Activated effector memory CD4-positive, alpha-beta T cell treated with anti-CD3 and anti-CD28 coated beads, Interleukin-2, amount 50 U/mL, for 16 hours (primary cell): ENCODE results near the gene LARP6.
A peak's percentile ranks its signal among the peaks of the same experiment; 100 is the strongest.
"Not testable (repeated sequence)": the region's sequence is repeated elsewhere in the genome, so short reads cannot be mapped to it uniquely, and the experiment has no call there.

Experiments
- DNase-seq: peaks from one replicate; pipeline ENCODE4 v3.0.0-alpha.2; 2020

Gene LARP6

DNA sequence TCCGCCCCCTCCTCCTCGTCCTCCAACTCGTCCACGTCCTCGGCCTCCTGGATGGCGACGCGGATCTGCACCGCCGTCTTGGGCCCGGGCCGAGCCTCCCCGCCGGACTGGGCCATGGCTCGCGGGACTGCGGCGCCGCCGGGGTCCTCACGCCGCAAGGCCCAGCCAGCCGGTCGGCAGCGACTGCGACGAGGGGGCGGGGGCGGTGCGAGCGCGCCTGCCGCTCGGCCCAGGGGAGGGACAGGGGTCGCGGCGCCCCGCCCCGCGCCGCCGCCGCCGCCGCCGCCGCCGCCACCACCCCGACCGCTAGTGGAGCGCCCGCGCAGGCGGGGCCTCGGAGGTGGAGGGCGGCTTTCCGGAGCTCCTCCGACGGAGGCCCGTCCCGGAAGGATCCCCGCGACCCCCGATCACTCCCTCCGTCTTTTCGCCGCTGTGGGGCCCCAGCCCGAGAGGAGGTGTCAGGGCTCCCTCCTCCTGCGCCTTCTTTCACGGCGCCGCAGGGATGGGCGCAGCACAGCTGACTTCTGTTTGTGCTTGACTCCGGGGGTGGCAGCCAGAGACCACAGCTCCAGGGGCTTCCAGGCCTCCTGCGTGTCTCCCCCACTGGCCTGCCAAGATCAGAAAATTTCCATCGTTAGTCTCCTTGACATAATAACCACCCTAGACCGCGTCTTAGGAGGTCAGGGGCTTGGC, at the start of gene LARP6:
LARP6 (minus strand) TSS at position 185 of the 693 bp plus-strand sequence; CDS start at position 116, 69 bp downstream.
- DNase-seq = peak; percentile 65

DNA sequence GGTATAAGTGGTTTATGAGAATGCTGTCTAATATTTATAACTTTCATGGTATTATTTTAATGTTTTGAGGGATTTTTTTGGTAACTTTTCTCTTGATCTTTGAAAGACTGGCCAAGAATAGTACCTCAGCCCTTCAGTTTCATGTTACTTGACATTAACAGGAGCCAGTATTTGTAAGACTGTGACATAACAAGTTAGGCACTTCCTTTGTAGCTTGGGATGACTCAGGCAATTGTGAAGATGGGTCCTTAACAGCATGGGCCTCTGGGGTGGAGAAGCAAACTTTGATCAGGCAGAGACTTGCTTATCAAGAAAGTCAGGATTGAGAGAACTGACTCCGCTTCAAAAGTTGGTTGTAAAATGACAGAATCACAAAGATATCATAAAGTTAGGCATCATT, 48.1 kb upstream of the LARP6 start:
- DNase-seq = no peak

DNA sequence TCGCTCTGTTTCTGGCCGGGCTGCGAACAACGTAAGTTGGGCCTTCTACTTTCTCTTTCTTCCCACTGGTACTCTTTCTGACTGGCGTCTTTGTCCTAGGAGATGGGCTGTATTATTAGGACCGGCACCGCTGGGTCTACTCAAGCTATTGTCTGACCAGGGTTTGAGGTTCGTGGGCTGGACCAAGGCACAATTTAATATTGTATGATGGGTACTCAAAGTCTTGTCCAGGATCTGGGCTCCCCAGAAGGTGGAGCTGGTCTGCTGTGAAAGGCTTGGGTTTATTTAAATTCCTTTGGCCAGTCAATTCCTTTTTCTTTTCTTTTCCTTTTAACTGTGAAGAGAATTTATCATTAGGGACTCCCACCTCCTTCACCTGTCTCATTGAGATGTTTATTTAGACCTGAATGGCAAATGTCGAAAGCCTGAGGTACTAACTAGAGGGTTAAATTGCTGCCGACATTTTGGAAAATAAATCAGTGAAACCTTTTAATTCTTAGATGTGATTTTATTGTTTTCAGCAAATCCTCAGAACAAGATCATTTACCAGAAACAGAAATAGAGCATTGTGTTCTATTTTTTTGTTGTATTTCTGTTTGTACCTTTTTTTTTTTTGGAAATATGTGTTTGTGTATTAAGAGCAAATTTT, 39.1 kb upstream of the LARP6 start:
- no peak for DNase-seq

DNA sequence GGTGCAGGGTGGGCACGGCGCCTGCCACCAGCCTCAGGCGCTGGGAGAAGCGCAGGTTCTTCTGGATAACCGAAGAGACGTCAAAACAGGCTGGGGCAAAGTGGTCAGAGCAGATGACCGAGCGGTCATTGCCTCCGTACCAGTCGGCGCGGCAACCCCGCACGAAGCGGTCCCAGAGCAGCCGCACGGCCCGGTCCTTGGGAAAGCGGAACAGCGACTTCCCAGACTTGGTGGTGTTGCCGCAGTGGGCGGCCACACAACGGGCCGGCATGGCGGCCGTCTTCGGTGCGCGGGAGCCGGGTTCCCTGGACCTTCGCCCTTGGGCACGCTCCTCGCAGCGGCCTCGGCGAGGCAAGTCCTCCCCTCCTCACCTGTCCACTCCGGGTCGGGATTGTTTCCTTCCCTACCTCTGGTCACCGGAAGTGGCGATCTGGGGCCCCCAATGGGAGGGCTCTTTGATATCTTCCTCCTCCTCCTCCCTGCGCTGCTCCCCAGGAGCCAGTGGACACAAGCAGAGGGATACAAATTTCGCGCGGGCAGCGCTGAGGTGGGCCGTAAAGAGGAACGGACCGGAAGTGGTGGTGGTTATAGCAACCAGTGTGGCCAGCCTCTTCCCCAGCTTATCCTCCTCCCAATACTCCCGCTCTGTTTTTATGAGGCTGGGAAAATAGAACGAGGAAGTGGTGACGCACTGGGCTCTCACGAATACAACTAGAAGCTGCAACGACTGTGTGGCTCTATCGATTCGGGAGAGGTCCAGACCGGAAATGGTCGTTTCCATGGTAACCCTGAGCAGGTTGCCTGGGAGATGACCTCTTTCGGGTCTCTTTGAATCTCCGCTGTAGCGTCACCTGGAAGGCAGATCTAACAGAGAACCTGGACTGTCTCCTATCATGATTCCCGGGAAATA, 38.3 kb upstream of the LARP6 start, which contains the start of the genes LRRC49 and THAP10:
LRRC49 (plus strand) TSS at position 825 of the 910 bp plus-strand sequence; CDS start at position 894, 69 bp downstream.
THAP10 (minus strand) TSS at position 432 of the 910 bp plus-strand sequence; CDS start at position 271, 161 bp downstream.
- peak; percentile 71 for DNase-seq

DNA sequence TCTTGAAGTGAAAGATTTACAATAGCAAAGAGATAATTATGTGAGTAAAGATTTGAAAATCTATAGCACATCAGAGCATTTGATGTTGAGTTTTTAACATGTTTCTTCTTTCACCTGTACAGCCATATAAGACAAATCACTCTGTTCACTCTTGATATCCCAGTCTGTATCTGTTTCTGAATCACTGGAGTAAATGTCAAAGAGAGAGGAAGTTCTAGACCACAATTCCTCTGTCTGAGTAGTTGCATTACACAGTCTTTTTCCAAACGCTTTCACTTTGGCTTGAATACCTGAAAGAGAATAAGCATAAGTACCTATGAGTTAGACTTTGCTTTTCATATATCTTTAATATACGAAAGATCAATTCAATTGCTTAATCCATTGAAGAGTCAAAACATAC, 28.4 kb upstream of the LARP6 start:
- no peak for DNase-seq

DNA sequence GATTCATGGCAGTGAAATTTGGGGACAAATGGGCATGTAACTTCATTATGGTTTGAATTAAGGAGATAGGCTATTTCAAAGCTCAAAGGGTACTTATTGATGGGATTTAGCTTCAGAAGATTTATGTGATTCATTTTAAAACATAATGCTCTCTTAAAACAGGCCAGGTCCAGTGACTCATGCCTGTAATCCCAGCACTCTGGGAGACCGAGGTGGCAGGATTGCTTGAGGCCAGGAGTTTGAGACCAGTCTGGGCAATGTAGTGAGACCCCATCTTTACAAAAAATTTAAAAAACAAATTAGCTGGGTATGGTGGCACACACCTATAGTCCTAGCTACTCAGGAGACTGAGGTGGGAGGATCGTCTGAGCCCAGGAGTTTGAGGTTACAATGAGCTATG, 26.8 kb upstream of the LARP6 start:
- DNase-seq = no peak

DNA sequence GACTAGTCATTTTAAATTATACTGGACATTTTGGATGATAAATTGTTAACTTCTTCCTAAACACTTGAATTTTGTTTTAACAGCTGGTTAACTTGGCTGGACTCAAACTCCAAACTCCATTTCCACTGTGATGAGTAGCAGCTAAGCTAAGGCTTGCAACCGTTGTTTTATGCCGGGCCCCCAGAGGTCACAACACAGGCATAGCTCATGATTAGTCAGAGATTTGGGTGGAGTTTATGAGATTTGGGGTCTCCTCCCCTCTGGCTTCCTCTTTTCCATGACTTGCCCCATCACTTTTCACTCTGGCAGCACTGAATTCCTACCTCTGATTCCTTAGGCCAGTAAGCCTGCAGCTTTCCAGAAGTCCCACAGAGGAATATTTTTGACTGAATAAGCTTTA, 25.4 kb upstream of the LARP6 start:
- no peak for DNase-seq

DNA sequence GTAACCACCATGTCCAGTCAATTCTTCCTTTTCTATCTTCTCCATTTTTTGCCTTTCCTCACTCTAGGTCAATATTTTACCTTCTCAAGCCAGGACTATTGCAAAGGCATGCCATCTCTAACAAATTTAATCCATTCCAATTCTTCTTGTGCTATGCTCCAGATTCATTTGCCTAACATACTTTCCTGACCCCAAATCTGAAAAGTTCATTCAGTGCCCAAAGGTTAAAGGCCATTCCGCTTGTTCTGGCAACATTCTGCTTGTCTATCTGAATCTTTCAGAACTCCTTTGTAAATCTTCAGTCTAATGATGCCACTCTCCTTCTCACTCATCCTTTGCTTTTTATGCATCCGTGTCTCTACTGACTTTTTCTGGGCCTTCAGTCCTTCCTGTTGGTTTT, 22.7 kb upstream of the LARP6 start:
- no peak for DNase-seq

DNA sequence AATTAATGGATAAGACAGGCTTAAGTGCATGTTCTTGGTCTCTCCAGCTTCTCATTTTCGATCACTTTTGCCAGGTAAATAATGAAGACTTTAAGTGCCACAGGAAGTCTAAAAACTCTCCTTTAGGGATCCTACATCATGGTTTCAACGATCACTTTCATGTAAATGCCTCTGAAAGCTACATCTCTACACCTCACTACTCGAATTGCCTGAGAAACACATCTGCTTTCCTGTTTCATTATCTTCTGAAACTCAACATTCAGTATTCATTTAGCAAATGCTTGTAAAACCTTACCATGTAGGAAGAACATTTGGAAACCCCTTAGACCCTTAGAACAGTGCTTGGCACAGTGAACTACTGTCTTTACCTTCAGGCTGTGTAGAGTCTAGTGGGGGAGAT, 22.1 kb upstream of the LARP6 start:
- DNase-seq = no peak

DNA sequence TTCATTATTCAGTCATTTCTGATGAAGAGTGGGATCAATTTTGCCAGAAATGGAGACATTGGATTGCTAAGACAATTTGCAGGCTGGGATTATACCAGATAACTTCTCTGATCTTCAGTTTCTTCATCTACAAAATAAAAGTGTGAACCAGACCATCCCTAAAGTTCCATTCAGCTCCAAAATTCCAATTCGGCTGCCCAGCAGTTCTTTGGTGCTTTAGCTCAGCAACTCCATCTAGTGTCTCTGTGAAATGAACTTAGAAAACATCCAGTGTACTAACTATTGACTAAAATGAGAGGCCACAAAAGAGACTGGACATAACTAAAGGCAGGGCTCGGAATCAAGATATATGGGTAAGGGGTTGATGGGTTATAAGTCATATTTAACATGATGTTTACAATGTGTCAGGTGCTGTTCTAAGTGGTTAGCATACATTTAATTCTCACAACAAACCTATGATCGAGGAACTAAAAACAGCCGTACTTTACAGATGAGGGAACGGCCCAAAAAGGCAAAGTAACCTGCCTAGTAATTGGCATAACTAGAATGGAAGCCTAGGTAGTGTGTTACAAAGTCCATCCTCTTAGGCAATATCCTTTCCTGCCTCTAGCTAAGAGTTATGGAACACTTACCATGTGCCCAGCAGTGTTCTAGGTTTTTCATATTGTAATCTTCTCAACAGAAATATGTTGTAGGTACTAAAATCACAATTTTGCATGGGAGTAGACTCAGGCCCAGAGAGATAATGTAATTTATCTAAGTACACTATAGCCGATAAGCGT, 21.2 kb upstream of the LARP6 start:
- no peak for DNase-seq

DNA sequence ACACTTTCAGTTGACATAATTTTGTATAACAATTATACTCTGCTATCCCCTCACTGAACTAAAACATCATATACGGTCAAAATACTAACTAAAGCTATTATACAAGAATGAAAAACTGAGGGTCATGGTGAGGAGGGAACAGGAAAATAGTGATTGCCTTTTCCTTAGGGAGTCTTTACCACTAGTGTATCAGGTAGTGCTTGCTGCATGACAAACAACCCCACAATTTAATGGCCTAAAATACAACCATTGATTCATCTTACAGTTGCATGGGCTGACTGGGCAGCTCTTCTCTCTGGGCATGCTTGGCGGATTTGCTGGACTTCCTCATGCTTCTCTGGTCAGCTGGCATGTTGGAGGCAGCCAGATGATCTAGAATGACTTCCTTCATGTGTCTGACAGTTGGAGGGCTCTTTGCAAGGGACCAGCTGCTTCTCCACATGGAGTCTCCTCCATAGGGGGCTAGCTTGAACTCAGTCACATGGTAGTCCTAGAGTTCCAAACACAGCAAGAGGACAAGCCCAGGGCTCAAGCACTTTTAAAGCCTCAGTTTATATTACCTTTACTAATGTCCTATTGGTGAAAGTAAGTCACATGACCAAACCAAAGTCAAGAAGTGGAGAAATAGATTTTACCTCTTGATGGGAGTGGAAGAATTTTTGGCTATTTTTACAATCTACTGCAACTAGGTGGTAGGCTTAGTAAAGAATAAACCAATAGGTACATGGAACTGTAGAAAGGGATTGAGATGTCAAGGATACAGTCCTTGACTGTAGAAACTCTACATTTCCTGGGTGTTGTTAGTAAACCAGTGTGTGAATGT, 19.5 kb upstream of the LARP6 start:
- no peak for DNase-seq

DNA sequence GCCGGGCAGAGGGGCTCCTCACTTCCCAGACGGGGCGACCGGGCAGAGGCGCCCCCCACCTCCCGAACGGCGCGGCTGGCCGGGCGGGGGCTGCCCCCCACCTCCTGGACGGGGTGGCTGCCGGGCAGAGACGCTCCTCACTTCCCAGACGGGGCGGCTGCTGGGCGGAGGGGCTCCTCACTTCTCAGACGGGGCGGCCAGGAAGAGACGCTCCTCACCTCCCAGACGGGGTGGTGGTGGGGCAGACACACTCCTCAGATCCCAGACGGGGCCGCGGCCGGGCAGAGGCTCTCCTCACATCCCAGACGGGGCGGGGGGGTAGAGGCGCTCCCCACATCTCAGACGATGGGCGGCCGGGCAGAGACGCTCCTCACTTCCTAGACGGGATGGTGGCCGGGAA, 17.5 kb upstream of the LARP6 start:
- not testable (repeated sequence) for DNase-seq

DNA sequence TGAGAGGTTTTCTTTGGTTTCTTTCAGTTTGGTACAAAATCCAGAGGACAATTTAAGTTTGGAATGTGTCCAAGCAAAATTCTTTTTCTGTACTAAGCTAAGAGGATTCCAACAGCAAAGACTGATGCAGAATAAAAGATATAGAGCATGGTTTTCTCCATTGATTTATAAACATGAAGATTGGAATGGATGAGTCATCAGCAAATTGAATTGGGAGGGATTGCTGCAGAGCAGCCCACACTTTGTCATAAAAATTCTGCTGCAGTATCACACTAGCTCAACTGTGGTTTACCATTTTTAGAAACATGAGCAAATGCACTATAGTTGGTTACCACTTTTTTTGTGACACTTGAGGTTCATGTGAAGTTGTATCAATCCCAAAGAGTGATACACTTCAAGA, 16.1 kb upstream of the LARP6 start:
- DNase-seq = no peak

DNA sequence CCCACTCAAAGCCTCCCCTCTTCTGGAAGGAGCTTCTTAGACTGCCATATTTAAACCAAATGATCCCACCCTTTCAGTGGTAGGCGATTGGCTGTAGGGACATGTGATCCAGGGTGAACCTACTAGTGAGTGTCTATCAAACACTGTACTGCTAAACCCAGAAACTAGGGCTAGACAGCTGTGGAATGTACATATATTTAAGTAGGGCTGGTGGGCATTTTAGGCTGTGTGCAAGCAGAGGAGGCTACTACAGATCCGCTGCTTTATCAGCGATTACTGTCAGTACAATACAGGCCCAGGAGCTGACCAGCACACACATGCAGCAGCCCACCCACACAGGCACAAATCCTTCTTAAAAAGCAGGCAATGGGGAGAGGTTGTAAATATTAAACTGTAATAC, 15.4 kb upstream of the LARP6 start:
- no peak for DNase-seq

DNA sequence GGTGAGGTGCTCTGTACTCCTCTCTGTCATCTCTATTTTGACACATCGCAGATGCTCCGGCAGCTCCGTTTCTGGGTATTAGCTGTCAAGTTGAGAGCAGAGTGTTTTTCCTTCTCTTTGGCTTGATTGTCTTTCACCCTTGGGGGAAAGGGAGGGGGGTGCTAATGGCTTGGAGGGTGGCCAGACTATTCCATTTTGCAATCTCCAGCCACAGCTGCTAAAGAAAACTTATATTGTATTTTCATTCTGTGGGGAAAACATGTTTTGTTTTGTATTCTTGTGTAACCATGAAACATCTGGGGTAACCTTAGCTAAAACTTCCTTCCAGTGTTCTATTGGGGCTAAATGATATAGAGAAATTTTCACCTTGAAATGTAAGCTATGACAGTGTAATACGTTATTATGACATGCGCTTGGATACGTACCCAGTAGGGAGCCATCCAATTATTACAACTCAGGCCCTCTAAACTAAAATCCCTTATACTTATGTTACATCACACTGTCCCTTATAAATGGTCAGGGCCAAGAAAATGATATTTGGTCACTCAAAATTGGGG, 14.0 kb upstream of the LARP6 start:
- DNase-seq = no peak

DNA sequence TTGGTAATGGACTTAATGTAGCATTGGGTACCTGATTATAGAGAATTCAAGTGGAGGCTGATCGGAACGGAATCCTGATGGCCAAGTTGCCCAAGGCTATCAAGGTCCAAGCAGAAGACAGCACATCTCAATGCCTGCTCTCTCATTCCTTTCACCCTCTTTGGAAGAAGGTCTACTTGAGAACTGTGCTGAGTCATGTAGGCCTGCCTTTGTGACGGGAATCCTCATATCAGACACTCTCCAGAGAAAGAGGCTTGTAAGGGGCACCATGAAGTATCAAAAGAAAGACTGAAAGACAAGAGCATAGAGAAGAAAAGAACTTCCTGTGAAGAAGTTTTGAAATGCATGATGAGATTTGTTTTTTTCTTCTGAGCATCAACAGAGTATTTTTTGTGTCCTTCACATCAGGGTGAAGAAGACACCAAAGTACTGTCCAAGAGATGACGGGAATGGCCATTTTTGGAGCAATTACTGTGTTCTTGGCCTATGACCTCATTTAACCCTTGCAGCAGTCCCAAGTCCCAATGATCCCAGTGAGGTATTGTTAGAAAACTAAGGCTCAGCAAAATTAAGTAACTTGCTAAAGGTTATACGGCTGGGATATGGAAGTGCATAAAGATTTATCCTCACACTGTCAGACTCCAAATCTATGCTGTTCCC, 13.2 kb upstream of the LARP6 start:
- DNase-seq = no peak

DNA sequence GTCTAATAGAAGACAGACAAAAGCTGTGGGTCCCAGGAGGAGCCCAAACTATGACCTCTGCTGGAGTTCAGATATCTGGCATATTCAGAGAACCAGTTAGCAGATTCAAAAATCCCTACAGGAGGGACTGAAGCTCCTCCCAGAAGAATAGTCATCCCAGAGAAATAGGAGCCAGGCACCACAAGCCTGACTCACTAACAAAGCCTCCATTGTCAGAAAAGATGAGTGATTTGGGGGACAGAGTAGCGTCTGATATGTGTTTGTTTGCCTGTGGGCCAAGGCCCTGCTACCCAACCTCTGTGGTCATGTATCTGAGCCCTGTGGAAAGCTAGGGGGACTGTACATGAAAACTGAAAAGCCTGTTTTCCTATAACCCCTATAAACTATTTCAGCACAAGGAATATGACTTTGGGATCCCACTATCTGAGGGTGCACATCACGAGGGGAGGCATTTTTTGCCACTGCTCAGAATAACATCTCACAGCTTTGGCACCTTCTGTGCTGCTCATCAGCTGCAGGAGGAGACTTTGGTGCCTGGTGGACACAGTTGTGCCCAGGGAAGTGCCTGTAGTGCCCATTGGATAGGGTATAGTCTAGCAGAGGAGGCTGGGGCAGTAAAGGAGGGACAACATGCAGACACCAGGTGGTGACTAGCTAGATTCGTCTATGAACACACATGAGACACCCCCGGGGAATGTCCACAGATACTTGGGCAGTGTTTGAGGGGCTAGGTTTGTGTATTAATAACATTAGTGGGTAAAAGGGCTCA, 9.7 kb upstream of the LARP6 start:
- DNase-seq = no peak

DNA sequence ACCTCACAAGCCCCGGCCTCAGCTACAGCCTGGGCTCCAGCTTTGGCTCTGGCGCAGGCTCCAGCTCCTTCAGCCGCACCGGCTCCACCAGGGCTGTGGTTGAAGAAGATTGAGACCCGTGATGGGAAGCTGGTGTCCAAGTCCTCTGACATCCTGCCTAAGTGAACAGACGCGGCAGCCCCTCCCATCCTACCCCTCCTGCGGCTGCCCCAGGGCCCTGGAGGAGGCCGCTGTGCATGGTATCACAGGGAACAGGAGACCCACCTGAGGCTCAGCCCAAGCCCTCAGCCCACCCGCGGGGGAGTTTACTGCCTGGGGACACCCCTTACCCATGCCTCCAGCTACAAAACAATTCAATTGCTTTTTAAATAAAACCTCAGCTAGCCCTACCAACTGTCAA, 6.0 kb upstream of the LARP6 start:
- no peak for DNase-seq

DNA sequence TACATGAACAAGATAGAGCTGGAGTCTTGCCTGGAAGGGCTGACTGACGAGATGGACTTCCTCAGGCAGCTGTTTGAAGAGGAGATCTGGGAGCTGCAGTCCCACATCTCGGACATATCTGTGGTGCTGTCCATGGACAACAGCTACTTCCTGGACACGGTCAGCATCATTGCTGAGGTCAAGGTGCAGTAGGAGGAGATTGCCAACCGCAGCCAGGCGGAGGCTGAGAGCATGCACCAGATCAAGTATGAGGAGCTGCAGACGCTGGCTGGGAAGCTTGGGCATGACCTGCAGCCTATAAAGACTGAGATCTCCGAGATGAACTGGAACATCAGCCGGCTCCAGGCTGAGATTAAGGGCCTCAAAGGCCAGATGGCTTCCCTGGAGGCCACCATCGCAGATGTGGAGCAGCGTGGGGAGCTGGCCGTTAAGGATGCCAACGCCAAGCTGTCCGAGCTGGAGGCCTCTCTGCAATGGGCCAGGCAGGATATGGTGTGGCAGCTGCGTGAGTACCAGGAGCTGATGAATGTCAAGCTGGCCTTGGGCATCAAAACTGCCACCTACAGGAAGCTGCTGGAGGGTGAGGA, 5.5 kb upstream of the LARP6 start:
- no peak for DNase-seq
